ENCODE measurements around the gene PRPF19. TPM values are rescaled to one million over a fixed set of nuclear protein-coding genes. Genes with fewer than 3 reads are reported as not detected.

The PRPF19 gene
- total and polyA plus RNA-seq, 9 of the 15 experiments (the other 6 are each of a cell fraction or from before 2014, with no cell fraction given), result 9.4 to 212 (median 73.2) TPM

DNA sequence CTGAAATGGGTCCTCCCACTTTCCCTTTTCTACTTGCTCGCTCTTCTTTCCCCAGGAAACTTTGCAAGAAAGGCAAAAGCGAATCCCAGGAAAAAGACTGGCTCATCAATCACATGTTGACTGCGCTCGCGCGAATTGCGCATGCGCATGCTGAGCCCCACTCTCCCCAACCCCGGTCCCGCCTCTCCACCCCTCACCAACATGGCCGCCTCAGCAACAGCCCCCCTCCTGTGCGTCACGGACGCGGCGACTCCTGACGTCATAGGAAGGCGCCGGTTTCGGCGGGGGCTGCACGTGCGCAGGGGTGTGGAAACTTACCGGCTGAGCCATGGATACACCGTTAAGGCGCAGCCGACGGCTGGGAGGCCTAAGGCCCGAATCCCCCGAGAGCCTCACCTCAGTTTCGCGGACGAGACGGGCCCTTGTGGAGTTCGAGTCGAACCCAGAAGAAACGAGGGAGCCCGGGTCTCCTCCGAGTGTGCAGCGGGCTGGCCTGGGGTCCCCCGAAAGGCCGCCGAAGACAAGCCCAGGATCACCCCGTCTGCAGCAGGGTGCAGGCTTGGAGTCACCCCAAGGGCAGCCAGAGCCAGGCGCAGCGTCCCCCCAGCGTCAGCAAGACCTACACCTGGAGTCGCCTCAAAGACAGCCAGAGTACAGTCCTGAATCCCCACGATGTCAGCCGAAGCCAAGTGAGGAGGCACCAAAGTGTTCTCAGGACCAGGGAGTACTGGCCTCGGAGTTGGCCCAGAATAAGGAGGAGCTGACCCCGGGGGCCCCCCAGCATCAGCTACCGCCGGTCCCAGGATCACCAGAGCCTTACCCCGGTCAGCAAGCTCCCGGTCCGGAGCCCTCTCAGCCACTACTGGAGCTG is 64.4 kb downstream of the PRPF19 start, which contains the start of gene CCDC86 (continued):
- TF ChIP-seq ZNF146 (CRISPR knock-in tag; IDR thresholded peaks at IDR 0.05; ENCODE audit: unreplicated experiment), result no peak
- peak; percentile 63; the same call in 1 of the 2 replicates for TF ChIP-seq ZNF76 (CRISPR knock-in tag; IDR thresholded peaks at IDR 0.05; ENCODE audit: borderline replicate concordance)
- no peak for TF ChIP-seq CEBPG (CRISPR knock-in tag; IDR thresholded peaks at IDR 0.05)
- no peak for TF ChIP-seq CEBPG (tag; conservative IDR thresholded peaks at IDR 0.05 in 1 of 2, IDR thresholded peaks at IDR 0.05 in 1 of 2)
- TF ChIP-seq NR3C1 (CRISPR knock-in tag; IDR thresholded peaks at IDR 0.05), result no peak
- TF ChIP-seq ZNF23 (CRISPR knock-in tag; IDR thresholded peaks at IDR 0.05), result no peak
- TF ChIP-seq ZBTB5 (IDR thresholded peaks at IDR 0.05), result no peak
- TF ChIP-seq HMBOX1 (IDR thresholded peaks at IDR 0.05), result no peak
- TF ChIP-seq, protein P1, sequence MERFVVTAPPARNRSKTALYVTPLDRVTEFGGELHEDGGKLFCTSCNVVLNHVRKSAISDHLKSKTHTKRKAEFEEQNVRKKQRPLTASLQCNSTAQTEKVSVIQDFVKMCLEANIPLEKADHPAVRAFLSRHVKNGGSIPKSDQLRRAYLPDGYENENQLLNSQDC (CRISPR knock-in tag; IDR thresholded peaks at IDR 0.05), result no peak
- TF ChIP-seq POLR2H (tag; IDR thresholded peaks at IDR 0.05; ENCODE audit: low read depth), result no peak
- no peak for TF ChIP-seq SMAD2 (IDR thresholded peaks at IDR 0.05; ENCODE audit: low read depth, low read length)
- no peak for TF ChIP-seq ZNF124 (CRISPR knock-in tag; IDR thresholded peaks at IDR 0.05)
- TF ChIP-seq CUX1 (CRISPR knock-in tag; IDR thresholded peaks at IDR 0.05), result no peak
- TF ChIP-seq ZNF778 (CRISPR knock-in tag; IDR thresholded peaks at IDR 0.05), result no peak
- TF ChIP-seq DMBX1 (CRISPR knock-in tag; IDR thresholded peaks at IDR 0.05; ENCODE audit: borderline replicate concordance), result 0 out of 2 replicates have a peak, but pooled peaks have one; percentile 32
- peak; percentile 99 for TF ChIP-seq MAZ (CRISPR knock-in tag; conservative IDR thresholded peaks at IDR 0.05 in 1 of 2, IDR thresholded peaks at IDR 0.05 in 1 of 2)
- no peak for TF ChIP-seq KDM1A (IDR thresholded peaks at IDR 0.05)
- TF ChIP-seq ZNF324 (CRISPR knock-in tag; IDR thresholded peaks at IDR 0.05), result no peak
- peak; percentile 86 for TF ChIP-seq LEF1 (IDR thresholded peaks at IDR 0.05)
- peak; percentile 68; the same call in 1 of the 2 replicates for TF ChIP-seq NFRKB (IDR thresholded peaks at IDR 0.05; ENCODE audit: low read depth)
